Measurements from ENCODE around the gene FMNL2.
A peak's percentile ranks its signal among the peaks of the same experiment; 100 is the strongest.

Gene FMNL2

DNA sequence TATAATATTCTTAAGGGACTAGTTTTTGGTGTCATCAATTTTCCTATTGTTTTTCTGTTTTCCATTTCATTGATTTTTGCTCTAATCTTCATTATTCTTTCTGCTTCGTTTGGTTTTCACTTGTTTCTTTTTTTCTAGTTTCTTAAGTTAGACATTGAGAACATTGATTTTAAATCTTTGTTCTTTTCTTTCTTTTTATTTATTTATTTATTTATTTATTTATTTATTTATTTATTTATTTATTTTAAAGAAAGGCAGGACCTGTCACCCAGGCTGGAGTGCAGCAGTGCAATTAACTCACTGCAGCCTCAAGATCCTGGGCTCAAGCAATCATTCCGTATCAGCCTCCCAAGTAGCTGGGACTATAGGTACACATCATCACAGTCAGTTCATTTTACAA, 7.0 kb upstream of the FMNL2 start:
- H3K4me1 Mint-ChIP-seq (ENCODE audit: low read depth): no peaks in the 10 kb centered on the region
- H3K9me3 Mint-ChIP-seq: no peaks in the 10 kb centered on the region
- H3K36me3 Mint-ChIP-seq (ENCODE audit: low read depth): no peaks in the 10 kb centered on the region
- no peak for DNase-seq (ENCODE audit: low spot score)
- H3K27ac Mint-ChIP-seq: no peak overlapping the region
- peaks cover 23% of the 10 kb centered on the region for H3K27me3 Mint-ChIP-seq (ENCODE audit: low read depth)
- no peak overlapping the region for H3K4me3 Mint-ChIP-seq

GRCh38 chr2:152330235-152330866, 4.6 kb upstream of the FMNL2 start:
- Mint-ChIP-seq H3K4me3 (no peak overlapping the region), H3K27ac (no peak overlapping the region), H3K27me3 (ENCODE audit: low read depth) (peaks cover 38% of the 10 kb centered on the region)

GRCh38 chr2:152334701-152335015, 316 bp upstream of the FMNL2 start:
- Mint-ChIP-seq H3K4me1 (ENCODE audit: low read depth) (peaks cover 10% of the 10 kb centered on the region), H3K4me3 (peak overlapping the region; percentile 87), H3K27me3 (ENCODE audit: low read depth) (peaks cover 56% of the 10 kb centered on the region), H3K27ac (no peak overlapping the region), H3K9me3 (no peaks in the 10 kb centered on the region), H3K36me3 (ENCODE audit: low read depth) (no peaks in the 10 kb centered on the region)
- DNase-seq (ENCODE audit: low spot score): no peak

More at GRCh38 chr2:152330235-152330866, 4.6 kb upstream of the FMNL2 start:
- no peaks in the 10 kb centered on the region for H3K9me3 Mint-ChIP-seq
- H3K4me1 Mint-ChIP-seq (ENCODE audit: low read depth): peaks cover 6% of the 10 kb centered on the region
- no peak for DNase-seq (ENCODE audit: low spot score)
- H3K36me3 Mint-ChIP-seq (ENCODE audit: low read depth): no peaks in the 10 kb centered on the region

- Mint-ChIP-seq H3K4me3 (peak overlapping the region; percentile 55), H3K27ac (no peak overlapping the region), H3K27me3 (ENCODE audit: low read depth) (peaks cover 52% of the 10 kb centered on the region), H3K9me3 (no peaks in the 10 kb centered on the region), H3K36me3 (ENCODE audit: low read depth) (no peaks in the 10 kb centered on the region), H3K4me1 (ENCODE audit: low read depth) (peaks cover 10% of the 10 kb centered on the region)
- DNase-seq (ENCODE audit: low spot score): no peak
Observed at GRCh38 chr2:152335726-152336118, 748 bp downstream of the FMNL2 start.

GRCh38 chr2:152336119-152336853, 1.3 kb downstream of the FMNL2 start:
- Mint-ChIP-seq H3K4me3 (peak overlapping the region; percentile 83), H3K36me3 (ENCODE audit: low read depth) (no peaks in the 10 kb centered on the region), H3K27me3 (ENCODE audit: low read depth) (peaks cover 47% of the 10 kb centered on the region), H3K9me3 (no peaks in the 10 kb centered on the region), H3K27ac (no peak overlapping the region), H3K4me1 (ENCODE audit: low read depth) (peaks cover 10% of the 10 kb centered on the region)
- no peak for DNase-seq (ENCODE audit: low spot score)

GRCh38 chr2:152336854-152337510, 2.0 kb downstream of the FMNL2 start:
- Mint-ChIP-seq H3K27me3 (ENCODE audit: low read depth) (peaks cover 45% of the 10 kb centered on the region), H3K36me3 (ENCODE audit: low read depth) (no peaks in the 10 kb centered on the region), H3K9me3 (no peaks in the 10 kb centered on the region), H3K4me1 (ENCODE audit: low read depth) (peaks cover 10% of the 10 kb centered on the region), H3K4me3 (peak overlapping the region; percentile 83), H3K27ac (no peak overlapping the region)
- no peak for DNase-seq (ENCODE audit: low spot score)

GRCh38 chr2:152337511-152337903, 2.5 kb downstream of the FMNL2 start:
- no peak for DNase-seq (ENCODE audit: low spot score)
- H3K4me3 Mint-ChIP-seq: peak overlapping the region; percentile 83
- no peak overlapping the region for H3K27ac Mint-ChIP-seq
- peaks cover 40% of the 10 kb centered on the region for H3K27me3 Mint-ChIP-seq (ENCODE audit: low read depth)
- no peaks in the 10 kb centered on the region for H3K36me3 Mint-ChIP-seq (ENCODE audit: low read depth)
- no peaks in the 10 kb centered on the region for H3K9me3 Mint-ChIP-seq
- H3K4me1 Mint-ChIP-seq (ENCODE audit: low read depth): peaks cover 10% of the 10 kb centered on the region

DNA sequence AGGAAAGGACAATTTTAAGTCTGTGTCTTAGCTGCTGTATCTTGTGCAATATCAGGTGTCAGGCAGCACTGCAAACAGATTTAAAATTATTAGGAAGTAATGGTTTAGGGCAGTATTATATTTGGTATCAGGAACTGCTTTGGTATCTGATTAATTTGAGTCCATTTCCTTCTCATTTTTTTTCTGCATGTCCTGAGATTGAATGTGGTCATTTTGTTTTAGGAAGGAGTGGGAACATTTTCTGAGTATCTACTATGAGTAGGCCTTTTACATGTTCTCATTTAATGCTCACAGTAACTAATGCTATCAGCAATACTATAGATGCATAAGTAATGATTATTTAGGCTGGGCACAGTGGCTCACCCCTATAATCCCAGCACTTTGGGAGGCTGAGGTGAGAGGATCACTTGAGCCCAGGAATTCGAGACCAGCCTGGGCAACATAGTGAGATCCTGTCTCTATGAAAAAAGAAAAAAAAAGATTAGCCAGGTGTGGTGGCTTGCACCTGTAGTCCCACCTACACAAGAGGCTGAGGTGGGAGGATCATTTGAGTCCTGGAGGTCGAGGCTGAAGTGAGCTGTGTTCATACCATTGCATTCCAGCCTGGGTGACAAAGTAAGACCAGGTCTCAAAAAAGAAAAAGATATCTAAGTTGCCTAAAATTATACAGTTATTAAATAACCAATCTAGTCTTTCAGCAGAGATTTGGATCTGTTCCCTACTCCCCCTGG, 4.7 kb downstream of the FMNL2 start:
- peaks cover 5% of the 10 kb centered on the region for H3K4me1 Mint-ChIP-seq (ENCODE audit: low read depth)
- no peak for DNase-seq (ENCODE audit: low spot score)
- no peaks in the 10 kb centered on the region for H3K36me3 Mint-ChIP-seq (ENCODE audit: low read depth)
- no peak overlapping the region for H3K27ac Mint-ChIP-seq
- H3K4me3 Mint-ChIP-seq: no peak overlapping the region
- no peaks in the 10 kb centered on the region for H3K9me3 Mint-ChIP-seq
- H3K27me3 Mint-ChIP-seq (ENCODE audit: low read depth): peaks cover 26% of the 10 kb centered on the region

GRCh38 chr2:152342259-152343046, 7.5 kb downstream of the FMNL2 start:
- H3K27ac Mint-ChIP-seq: no peak overlapping the region

DNA sequence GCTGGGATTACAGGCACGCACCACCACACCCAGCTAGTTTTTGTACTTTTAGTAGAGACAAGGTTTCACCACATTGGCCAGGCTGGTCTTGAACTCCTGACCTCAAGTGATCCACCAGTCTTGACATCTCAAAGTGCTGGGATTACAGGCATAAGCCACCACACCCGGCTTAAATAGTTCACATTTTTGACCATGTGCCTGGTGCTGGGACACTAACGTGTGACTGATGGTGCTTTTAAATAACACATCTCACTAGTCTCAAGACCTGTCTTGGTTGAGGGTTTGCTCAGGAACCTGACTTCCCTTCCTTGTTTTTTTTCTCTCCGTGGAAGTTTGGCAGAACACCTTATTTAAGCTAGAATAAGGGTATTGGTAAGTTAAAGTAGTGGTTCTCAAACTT, 8.5 kb downstream of the FMNL2 start:
- Mint-ChIP-seq H3K9me3 (no peaks in the 10 kb centered on the region), H3K36me3 (ENCODE audit: low read depth) (no peaks in the 10 kb centered on the region), H3K27ac (no peak overlapping the region), H3K4me3 (no peak overlapping the region), H3K27me3 (ENCODE audit: low read depth) (peaks cover 8% of the 10 kb centered on the region), H3K4me1 (ENCODE audit: low read depth) (no peaks in the 10 kb centered on the region)
- no peak for DNase-seq (ENCODE audit: low spot score)

More at GRCh38 chr2:152342259-152343046, 7.5 kb downstream of the FMNL2 start:
- Mint-ChIP-seq H3K36me3 (ENCODE audit: low read depth) (no peaks in the 10 kb centered on the region), H3K27me3 (ENCODE audit: low read depth) (peaks cover 14% of the 10 kb centered on the region), H3K4me1 (ENCODE audit: low read depth) (no peaks in the 10 kb centered on the region), H3K4me3 (no peak overlapping the region), H3K9me3 (no peaks in the 10 kb centered on the region)
- DNase-seq (ENCODE audit: low spot score): no peak

- Mint-ChIP-seq H3K9me3 (no peaks in the 10 kb centered on the region), H3K27ac (no peak overlapping the region), H3K4me1 (ENCODE audit: low read depth) (no peaks in the 10 kb centered on the region), H3K4me3 (no peak overlapping the region), H3K27me3 (ENCODE audit: low read depth) (peaks cover 3% of the 10 kb centered on the region), H3K36me3 (ENCODE audit: low read depth) (no peaks in the 10 kb centered on the region)
- DNase-seq (ENCODE audit: low spot score): no peak
Observed at GRCh38 chr2:152344579-152345195, 9.7 kb downstream of the FMNL2 start.

- DNase-seq (ENCODE audit: low spot score): no peak
- Mint-ChIP-seq H3K27me3 (ENCODE audit: low read depth) (no peaks in the 10 kb centered on the region), H3K4me1 (ENCODE audit: low read depth) (no peaks in the 10 kb centered on the region), H3K4me3 (no peak overlapping the region), H3K9me3 (no peaks in the 10 kb centered on the region), H3K36me3 (ENCODE audit: low read depth) (no peaks in the 10 kb centered on the region), H3K27ac (no peak overlapping the region)
Observed at GRCh38 chr2:152347076-152347475, 12.1 kb downstream of the FMNL2 start.

GRCh38 chr2:152348388-152348787, 13.4 kb downstream of the FMNL2 start:
- H3K4me3 Mint-ChIP-seq: no peak overlapping the region
- DNase-seq (ENCODE audit: low spot score): no peak
- H3K9me3 Mint-ChIP-seq: no peaks in the 10 kb centered on the region
- no peaks in the 10 kb centered on the region for H3K4me1 Mint-ChIP-seq (ENCODE audit: low read depth)
- no peaks in the 10 kb centered on the region for H3K27me3 Mint-ChIP-seq (ENCODE audit: low read depth)
- H3K36me3 Mint-ChIP-seq (ENCODE audit: low read depth): no peaks in the 10 kb centered on the region
- H3K27ac Mint-ChIP-seq: no peak overlapping the region

All from T-helper 2 cell treated with Interferon-gamma antibody and Interleukin-4, amounts not matched to agents 5 μg/mL and 100 μg/mL, for 36 hours (primary cell).